Psoas muscle (tissue), 8 donors: ENCODE results near the gene PRKACA. TPM values are rescaled to one million over a fixed set of nuclear protein-coding genes. Genes with fewer than 3 reads are reported as not detected.

ENCODE experiments used
- ATAC-seq, 4 donors: fragments of 200-7000 bp; cut with Tn5 transposase; one replicate each; pipeline ENCODE4 v1.9.1; 2020; ENCODE audit warnings: moderate library complexity in 3 of 4, mild to moderate bottlenecking in 2 of 4
- DNase-seq, 2 donors: peaks; one replicate each; pipeline ENCODE4 v3.0.0-alpha.2; 2020
- H3K27ac ChIP-seq: fragments of 200-600 bp; one replicate; pipeline ENCODE4 v1.8.0; 2022
- H3K27me3 ChIP-seq, 3 donors: fragments of 200-600 bp in 1 of 3; one replicate each; pipeline versions ENCODE4 v1.6.1 to v1.8.0; 2013 to 2022; ENCODE audit warnings: low read length in 2 of 3, mild to moderate bottlenecking in 2 of 3, moderate library complexity in 1 of 3; ENCODE audit not compliant: insufficient read depth in 3 of 3
- H3K36me3 ChIP-seq, 2 donors: fragments of 200-600 bp in 1 of 2; one replicate each; pipeline versions ENCODE4 v1.6.1 to v1.8.0; 2013 to 2022; ENCODE audit warnings: low read depth in 1 of 2, mild to moderate bottlenecking in 1 of 2, moderate library complexity in 1 of 2; ENCODE audit not compliant: insufficient read depth in 1 of 2
- H3K4me1 ChIP-seq: fragments of 200-600 bp; one replicate; pipeline ENCODE4 v1.8.0; 2022
- H3K4me3 ChIP-seq: fragments of 200-600 bp; one replicate; pipeline ENCODE4 v1.8.0; 2022; ENCODE audit warnings: mild to moderate bottlenecking
- H3K9me3 ChIP-seq: fragments of 200-600 bp; one replicate; pipeline ENCODE4 v1.8.0; 2022
- WGBS, 3 donors: extraction: QIAGEN DNeasy Blood & Tissue Kit; methylation state at CpG; one replicate each; pipeline versions ENCODE4 v1.1.6 to v1.1.7; 2013; 5-methylcytosine and 5-hydroxymethylcytosine counted together
- intact Hi-C, 2 donors: fragments of 100-400 bp; cut with DNase I; formaldehyde crosslinking; loops; one replicate each; pipeline versions ENCODE4 v1.11.0 to v1.14.2; 2022
- polyA plus RNA-seq, 3 donors: library from polyadenylated mRNA; stranded (reverse); fragments of 200-250 nt; gene quantifications; one replicate each; pipeline ENCODE4 v1.2.3, GENCODE V29; 2013
- total RNA-seq, 4 donors: library from RNA; stranded (reverse); fragmentation: NEBNext Ultra II Directional in 2 of 4; extraction: Animal tissue kit (Norgen Biotek cat#: 25700) in 2 of 4; gene quantifications; one replicate each; pipeline versions ENCODE4 v1.2.1 to v1.2.4, GENCODE V29; 2021 to 2023
- TF ChIP-seq, protein P1 (sequence below): fragments of 200-600 bp; IDR thresholded peaks from one replicate; pipeline ENCODE4 v1.8.0; 2022; ENCODE audit warnings: antibody characterized with exemption
- donor health status: healthy with polysubstance abuse.
- donor health status: DM: no; HTN: no; CAD: no; lungs with moderate emphysema.
- donor health status: Bipolar disorder and iron deficiency.
- donor health status: healthy.
- donor health status: DM: yes; HTN: yes; CAD: no.
- donor health status: DM: no; HTN: no; CAD: no.
- donor health status: DM: no; HTN: no; CAD: no.
- donor health status: DM: yes; HTN: yes; CAD: no.

The PRKACA gene
- total and polyA plus RNA-seq, 7 donors = 99.3 to 509 (median 209) TPM

DNA sequence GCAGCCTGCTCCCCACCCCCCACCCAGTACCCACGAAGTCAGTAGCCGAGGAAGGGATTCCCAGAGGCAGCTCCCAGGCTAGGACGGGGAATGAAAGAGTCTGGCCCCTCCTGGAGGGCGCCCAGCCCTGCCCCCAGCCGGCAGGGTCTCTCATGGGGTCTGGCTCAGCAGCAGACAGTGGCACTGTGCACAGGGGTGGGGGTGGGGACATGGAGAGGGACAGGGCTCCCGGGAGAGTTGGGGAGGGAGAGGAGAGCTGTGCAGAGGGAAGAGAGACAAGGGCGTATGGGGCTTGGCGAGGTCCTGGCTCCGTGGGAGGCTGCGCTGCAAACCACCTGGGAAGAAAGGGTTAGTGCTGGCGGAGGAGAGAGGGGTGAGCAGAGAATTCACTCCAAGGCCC is 46.5 kb upstream of the PRKACA start:
- TF ChIP-seq, protein P1, sequence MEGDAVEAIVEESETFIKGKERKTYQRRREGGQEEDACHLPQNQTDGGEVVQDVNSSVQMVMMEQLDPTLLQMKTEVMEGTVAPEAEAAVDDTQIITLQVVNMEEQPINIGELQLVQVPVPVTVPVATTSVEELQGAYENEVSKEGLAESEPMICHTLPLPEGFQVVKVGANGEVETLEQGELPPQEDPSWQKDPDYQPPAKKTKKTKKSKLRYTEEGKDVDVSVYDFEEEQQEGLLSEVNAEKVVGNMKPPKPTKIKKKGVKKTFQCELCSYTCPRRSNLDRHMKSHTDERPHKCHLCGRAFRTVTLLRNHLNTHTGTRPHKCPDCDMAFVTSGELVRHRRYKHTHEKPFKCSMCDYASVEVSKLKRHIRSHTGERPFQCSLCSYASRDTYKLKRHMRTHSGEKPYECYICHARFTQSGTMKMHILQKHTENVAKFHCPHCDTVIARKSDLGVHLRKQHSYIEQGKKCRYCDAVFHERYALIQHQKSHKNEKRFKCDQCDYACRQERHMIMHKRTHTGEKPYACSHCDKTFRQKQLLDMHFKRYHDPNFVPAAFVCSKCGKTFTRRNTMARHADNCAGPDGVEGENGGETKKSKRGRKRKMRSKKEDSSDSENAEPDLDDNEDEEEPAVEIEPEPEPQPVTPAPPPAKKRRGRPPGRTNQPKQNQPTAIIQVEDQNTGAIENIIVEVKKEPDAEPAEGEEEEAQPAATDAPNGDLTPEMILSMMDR = no peak
- Histone ChIP-seq H3K4me3 (no peak overlapping the region), H3K27me3 (peaks cover 0 to 27% (median 4%) of the 10 kb centered on the region in 3 donors), H3K4me1 (peaks cover 3% of the 10 kb centered on the region), H3K36me3 (no peaks in the 10 kb centered on the region), H3K27ac (no peak overlapping the region), H3K9me3 (no peaks in the 10 kb centered on the region)
- WGBS, 3 donors = 60 to 67% (median 62%) methylated on average over 11 of the region's 11 CpGs
- DNase-seq (no peak), ATAC-seq (no peak)
- intact Hi-C loops = no loop called here

DNA sequence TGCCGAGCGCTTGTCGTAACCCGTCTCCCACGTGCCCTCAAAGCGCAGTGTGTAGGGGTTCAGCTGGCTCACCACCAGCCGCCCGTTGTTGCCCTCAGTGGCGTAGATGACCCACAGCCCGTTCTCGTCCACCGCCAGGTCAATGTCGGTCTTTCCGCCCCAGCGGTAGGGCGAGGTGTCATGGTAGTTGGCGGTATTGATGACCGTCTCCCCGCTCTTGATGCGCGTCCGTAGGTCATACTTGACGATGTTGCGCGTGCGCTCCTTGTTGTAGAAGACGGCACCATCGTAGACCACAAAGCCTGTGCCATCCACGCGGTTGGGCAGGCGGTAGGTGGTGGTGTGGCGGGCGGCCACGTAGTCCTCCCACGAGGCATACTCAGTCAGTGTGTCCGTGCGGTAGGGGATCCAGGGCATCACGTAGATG is 45.3 kb upstream of the PRKACA start:
- no peak overlapping the region for H3K27ac ChIP-seq
- intact Hi-C loops = no loop called here
- no peak for DNase-seq
- H3K4me3 ChIP-seq = no peak overlapping the region
- ATAC-seq = no peak
- WGBS, 3 donors = 95 to 97% (median 96%) methylated on average over 32 to 38 of the region's 38 CpGs
- H3K4me1 ChIP-seq = peaks cover 3% of the 10 kb centered on the region
- peaks cover 0 to 27% (median 4%) of the 10 kb centered on the region in 3 donors for H3K27me3 ChIP-seq
- TF ChIP-seq, protein P1 = no peak
- no peaks in the 10 kb centered on the region for H3K9me3 ChIP-seq
- H3K36me3 ChIP-seq = peaks cover 0 to 2% of the 10 kb centered on the region in 2 donors

DNA sequence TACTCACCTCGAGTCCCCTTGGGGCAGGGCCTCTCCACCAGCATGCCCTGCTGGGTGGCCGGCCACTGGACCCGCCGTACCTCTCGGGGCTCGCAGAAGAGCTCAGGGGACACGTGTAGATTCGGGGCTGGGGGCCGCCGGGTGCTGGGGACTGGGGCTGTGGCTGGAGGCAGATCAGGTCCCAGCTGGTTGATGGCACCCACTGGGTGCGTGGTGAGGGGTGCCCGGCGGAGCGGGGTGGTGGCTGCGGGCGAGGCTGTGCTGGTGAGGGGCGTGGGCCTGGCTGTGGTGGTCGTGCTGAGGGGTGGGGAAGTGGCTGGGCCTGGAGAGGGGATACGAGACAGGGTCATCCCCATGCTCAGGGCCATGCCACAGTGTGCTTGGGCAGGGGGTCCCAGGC is 43.7 kb upstream of the PRKACA start:
- no peaks in the 10 kb centered on the region for H3K4me1 ChIP-seq
- TF ChIP-seq, protein P1 = no peak
- H3K4me3 ChIP-seq = no peak overlapping the region
- H3K27me3 ChIP-seq = peaks cover 0 to 19% (median 4%) of the 10 kb centered on the region in 3 donors
- intact Hi-C loops = no loop called here
- WGBS, 3 donors = 85 to 92% (median 91%) methylated on average over 15 to 19 of the region's 19 CpGs
- peaks cover 0 to 7% of the 10 kb centered on the region in 2 donors for H3K36me3 ChIP-seq
- H3K9me3 ChIP-seq = no peaks in the 10 kb centered on the region
- no peak overlapping the region for H3K27ac ChIP-seq
- no peak for DNase-seq
- no peak for ATAC-seq

DNA sequence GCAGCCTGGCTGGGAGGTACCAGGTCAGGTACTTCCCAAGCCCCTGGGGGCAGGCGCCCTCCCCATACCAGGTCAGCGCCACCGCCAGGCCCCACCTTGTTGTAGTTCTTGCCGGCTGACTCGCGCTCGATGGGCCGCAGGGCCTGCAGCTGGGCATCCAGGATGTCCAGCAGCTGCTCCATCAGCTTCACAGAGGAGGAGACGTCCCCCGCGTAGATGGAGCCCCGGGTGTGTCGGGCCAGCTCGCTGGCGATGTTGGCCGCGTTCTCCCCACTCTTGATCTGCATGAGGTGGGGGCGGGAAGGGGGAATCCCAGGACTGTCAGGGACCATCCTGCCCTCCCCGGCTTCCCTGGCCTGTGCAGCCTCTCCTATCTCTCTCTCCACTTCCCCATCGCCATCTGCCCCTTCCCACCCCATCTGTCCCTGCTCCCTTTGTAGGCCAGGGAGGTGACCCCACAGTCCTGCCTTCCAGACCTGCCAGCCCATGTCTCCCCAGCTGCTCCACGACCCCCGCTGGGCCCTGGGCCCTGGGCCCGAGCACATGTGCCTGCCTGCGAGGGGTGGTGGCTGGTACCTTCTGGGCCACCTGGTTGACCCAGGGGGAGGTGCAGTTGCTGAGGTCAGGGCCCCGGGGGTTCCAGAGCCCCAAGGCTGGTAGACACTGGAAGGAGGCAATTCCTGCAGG is 42.6 kb upstream of the PRKACA start:
- no peak overlapping the region for H3K4me3 ChIP-seq
- intact Hi-C loops = no loop called here
- H3K27ac ChIP-seq = no peak overlapping the region
- no peaks in the 10 kb centered on the region for H3K9me3 ChIP-seq
- TF ChIP-seq, protein P1 = no peak
- peaks cover 0 to 17% (median 4%) of the 10 kb centered on the region in 3 donors for H3K27me3 ChIP-seq
- ATAC-seq = no peak
- no peaks in the 10 kb centered on the region for H3K4me1 ChIP-seq
- H3K36me3 ChIP-seq = peaks cover 0 to 7% of the 10 kb centered on the region in 2 donors
- 64 to 78% (median 64%) methylated on average over 25 of the region's 25 CpGs for WGBS, 3 donors
- no peak for DNase-seq
